Left cardiac atrium (tissue), 4 donors: Measurements from ENCODE around the gene CAV2. TPM values are rescaled to one million over a fixed set of nuclear protein-coding genes. Genes with fewer than 3 reads are reported as not detected.

Experiments
- ATAC-seq, 2 donors: fragments of 200-7000 bp; cut with Tn5 transposase; one replicate each; pipeline ENCODE4 v1.9.1; 2020; ENCODE audit warnings: mild to moderate bottlenecking in 2 of 2, moderate library complexity in 2 of 2
- DNase-seq: peaks from one replicate; pipeline ENCODE4 v3.0.0-alpha.2; 2020
- intact Hi-C, 2 donors: fragments of 100-400 bp; cut with DNase I; formaldehyde crosslinking; loops; one replicate each; pipeline versions ENCODE4 v1.14.1 to v1.15.1; 2022 to 2023
- total RNA-seq, 2 donors: library from RNA; stranded (reverse); fragmentation: NEBNext Ultra II Directional; extraction: Animal tissue kit (Norgen Biotek cat#: 25700); gene quantifications; one replicate each; pipeline ENCODE4 v1.2.1, GENCODE V29; 2021
- donor health status: DM: no; HTN: yes; CAD: no.
- donor health status: DM: no; HTN: yes; CAD: no; lungs with severe emphysema.
- donor health status: DM: yes; HTN: yes; CAD: no.
- donor health status: Dilated cardiomyopathy.

The CAV2 gene
- total RNA-seq, 2 donors from 2014 or later, result 167 to 244 TPM

DNA sequence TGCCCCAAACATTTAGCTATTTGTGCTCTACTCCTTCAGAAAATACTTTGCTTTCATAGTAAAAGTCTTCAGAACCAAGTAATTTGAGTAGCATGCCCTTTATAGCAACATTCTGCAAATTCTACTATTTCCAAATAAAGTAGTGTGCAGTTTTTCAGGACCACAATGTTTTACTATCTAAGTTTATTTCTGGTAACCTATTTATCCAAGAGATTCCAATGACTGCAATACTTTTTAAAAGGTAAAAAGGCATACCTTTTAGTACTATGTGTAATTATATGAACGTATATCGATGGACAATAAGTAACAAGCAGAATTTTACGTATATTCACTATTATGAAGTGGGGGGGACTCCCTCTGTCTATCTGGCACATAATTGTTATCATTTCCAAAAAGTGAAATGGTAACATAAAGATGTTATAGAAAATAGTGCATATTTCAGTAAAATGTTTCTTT, 6.9 kb upstream of the CAV2 start:
- intact Hi-C loops, result loop anchor here in 1 of 2 donors (10.0 kb wide), 1 partner anchor 48 kb away; no protein-coding TSS in a partner anchor
- ATAC-seq, result no peak

DNA sequence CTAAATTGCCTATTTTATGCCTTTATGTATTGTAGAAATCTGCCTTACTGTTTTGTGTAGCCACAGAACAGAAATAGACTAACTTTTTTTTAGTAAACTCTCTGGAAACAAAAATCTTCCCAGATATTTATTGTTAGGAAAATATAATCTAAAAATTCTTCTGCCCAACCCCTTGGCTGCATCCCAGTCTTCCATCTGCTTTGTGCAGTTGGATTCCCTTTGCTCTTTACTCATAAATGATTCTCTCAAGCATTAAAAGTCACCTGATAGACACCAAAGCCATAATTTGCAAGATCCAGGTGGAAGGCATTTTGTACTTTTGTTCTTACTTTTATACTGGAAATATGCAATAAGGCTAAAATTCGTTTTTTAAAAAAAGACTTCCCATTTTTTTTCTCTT, 6.1 kb upstream of the CAV2 start:
- DNase-seq, result no peak
- intact Hi-C loops, result loop anchor here in 1 of 2 donors (10.0 kb wide), 1 partner anchor 49 kb away; no protein-coding TSS in a partner anchor
- ATAC-seq, result no peak

More for the DNA sequence above, 6.9 kb upstream of the CAV2 start:
- DNase-seq, result no peak

DNA sequence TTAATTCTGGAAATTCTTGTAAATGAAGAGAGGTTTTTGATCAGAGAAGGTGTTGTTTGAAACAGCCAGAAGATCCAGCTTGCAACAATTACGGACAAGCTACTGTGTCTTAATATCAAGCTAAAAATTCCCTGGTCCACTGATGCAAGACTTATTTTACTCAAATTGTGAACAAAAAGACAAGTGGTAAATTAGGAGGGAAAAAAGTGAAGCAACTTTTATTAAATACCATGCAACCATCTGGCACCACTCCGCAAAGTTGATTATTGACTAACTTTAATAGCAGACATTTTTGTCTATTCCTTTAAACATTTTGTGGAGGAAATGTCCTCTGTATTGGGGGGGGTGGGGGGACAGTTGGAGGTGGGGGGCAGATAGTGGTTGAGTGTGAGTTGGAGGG, 5.1 kb upstream of the CAV2 start:
- ATAC-seq (no peak), DNase-seq (no peak)
- intact Hi-C loops, result loop anchor here in 1 of 2 donors (10.0 kb wide), 1 partner anchor 50 kb away; no protein-coding TSS in a partner anchor

DNA sequence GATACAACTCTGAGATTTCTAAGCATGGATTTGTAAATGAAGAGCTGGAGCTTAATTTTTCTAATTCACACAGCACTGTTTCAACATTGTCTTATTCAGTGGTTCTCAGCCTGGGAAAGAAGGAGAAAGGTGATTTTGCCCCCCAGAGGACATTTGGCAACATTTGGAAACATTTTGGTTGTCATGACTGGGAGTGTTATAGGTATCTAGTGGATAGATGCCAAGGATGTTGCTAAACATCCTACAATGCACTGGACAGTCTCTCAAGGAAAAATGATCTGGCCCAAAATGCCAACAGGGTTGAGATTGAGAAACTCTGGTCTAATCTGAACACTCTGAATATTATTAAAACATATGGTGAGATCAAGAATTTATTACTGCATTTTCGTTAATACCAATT, 3.8 kb upstream of the CAV2 start:
- DNase-seq, result no peak
- no peak for ATAC-seq
- intact Hi-C loops, result loop anchor here in 1 of 2 donors (10.0 kb wide), 1 partner anchor 51 kb away; no protein-coding TSS in a partner anchor

DNA sequence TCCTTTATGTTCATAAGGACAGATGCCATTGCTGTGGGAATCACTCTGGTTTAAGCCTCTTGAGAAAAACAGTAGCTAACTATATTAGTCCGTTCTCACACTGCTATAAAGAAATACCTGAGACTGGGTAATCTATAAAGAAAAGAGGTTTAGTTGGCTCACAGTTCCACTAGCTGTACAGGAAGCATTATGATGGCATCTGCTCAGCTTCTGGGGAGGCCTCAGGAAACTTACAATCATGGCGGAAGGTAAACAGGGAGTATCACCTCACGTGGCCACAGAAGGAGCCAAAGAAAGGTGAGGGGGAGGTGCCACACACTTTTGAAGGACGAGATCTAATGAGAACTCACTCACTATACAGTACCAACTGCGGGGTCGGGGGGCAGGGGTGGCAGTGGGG, 2.9 kb upstream of the CAV2 start:
- intact Hi-C loops, result loop anchor here in 1 of 2 donors (10.0 kb wide), 1 partner anchor 52 kb away; no protein-coding TSS in a partner anchor
- DNase-seq, result no peak
- no peak for ATAC-seq

DNA sequence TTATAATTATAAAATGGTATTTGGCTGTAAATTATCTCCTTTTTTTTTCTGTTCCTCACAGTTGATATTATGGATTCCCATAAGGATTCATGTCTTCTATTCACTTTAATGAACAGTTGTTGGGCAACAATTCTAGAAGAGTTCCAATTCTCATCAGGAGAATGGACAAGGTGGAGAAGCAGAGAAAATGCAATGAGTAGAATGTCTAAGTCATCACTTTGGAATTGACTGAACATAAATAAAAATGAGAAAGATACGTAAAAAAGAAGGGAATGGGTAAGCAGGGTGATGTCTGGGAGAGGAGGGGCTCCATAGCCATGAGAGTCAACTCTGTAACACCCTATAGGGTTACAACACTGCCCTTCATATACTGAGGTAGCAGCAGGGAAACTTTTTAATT, 1.8 kb upstream of the CAV2 start:
- intact Hi-C loops, result loop anchor here in 1 of 2 donors (10.0 kb wide), 1 partner anchor 53 kb away; no protein-coding TSS in a partner anchor
- ATAC-seq, result no peak

DNA sequence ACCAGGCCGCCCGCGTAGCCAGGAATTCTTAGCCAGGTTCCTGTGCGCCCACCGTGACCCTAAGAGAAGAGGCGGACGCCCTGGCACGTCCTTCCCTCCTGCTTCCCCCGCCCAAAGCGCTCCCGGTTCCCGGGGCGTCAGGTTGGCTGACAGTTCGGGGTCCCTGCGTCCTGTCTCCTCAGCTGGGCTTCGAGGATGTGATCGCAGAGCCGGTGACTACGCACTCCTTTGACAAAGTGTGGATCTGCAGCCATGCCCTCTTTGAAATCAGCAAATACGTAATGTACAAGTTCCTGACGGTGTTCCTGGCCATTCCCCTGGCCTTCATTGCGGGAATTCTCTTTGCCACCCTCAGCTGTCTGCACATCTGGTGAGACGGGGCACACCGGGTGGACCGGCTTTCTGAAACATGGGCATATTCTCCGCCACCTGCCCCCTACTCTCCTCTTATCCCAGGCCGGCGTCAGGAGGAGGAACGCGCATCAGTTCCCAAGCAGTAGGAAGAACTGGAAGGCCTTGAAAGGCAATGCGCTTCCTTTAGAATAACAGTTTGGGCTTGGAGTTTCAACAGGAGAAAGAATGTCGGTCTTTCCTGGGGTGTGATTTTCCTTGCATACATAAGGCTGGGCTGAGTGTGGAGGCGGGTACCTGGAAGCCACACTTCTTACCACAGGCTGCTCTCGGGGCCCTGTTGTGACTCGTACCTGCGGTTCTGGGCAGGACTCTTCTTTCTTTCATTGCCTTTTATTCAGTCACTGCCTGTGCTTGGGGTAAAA, 728 bp downstream of the CAV2 start:
- intact Hi-C loops, result no loop called here
- ATAC-seq (peak; percentile 31 to 46), DNase-seq (peak; percentile 45)

More for the DNA sequence above, 1.8 kb upstream of the CAV2 start:
- DNase-seq, result no peak

DNA sequence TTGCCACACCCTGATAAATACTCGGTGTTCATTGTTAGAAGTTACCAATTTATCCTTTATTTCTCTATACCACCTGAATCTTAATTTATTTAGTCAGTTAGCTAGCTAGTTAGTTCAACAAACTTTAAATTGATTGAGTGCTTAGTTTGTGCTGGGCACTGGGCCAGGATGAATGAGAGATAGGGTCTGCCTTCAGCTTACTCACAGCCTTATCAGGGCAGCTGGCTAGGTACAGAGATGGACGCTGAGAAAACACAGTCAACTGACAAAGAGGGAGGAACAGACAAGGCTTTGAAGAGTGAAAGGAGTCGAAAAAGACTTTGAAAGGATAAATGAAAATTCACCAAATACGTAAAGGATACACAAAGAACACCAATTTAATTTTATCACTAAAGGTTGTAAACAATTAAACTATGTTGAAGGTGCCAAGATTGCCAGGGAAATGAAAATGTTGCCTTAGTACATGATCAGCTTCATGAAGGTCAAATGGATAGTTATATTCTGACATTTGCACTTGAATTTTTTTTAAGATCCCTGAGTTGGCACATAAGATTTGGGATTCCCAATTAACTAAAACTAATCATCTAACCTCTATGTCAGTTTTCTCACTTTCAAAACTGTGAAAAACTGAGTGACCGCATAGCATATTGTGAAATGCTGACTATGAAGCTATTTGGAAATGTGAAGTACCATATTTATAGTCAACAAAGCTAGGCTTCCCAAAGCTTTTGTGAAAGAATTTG, 2.1 kb downstream of the CAV2 start:
- DNase-seq (peak; percentile 57), ATAC-seq (peak in 1 of 2 donors; percentile 66)
- intact Hi-C loops, result no loop called here

DNA sequence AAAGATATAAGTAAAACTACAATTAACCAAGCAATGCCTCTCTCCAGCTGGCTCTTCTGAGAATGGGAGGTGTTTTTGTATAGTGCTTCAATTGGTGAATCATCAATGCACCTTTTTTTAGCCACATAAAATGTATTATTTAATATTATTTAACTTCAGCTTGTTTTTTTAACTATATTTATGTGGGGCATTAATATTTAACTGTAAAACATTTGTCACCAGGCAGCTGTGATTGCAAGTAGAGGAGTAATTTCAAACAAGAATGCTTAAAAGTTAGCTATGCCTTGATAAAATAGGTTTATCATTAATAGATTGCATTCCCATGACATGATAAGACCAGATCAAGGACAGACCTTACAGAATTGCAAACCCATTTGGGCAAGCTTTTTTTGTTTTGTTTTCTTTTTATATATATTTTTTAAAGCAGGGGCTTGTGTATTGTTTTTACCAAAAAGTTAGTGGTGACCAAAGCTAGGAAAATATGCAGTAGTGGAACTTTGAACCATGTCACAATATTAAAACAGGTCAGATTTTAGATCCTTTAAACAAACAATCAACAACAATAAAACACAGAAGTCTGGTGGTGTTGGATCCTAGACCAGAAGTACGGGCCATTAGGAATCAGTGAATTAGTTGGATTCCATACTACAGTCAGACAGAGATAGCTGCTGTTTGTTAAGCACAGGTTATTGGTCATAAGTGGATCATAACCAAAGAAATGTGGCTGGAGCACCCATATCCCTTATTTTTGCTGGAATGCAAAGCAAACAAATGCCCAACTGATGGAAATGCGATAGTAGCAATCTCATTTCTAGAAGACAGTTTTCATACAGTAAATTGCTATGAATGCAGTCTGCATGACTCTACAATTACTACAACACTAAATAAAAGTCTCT, 2.9 kb downstream of the CAV2 start:
- ATAC-seq (no peak), DNase-seq (no peak)
- intact Hi-C loops, result no loop called here

DNA sequence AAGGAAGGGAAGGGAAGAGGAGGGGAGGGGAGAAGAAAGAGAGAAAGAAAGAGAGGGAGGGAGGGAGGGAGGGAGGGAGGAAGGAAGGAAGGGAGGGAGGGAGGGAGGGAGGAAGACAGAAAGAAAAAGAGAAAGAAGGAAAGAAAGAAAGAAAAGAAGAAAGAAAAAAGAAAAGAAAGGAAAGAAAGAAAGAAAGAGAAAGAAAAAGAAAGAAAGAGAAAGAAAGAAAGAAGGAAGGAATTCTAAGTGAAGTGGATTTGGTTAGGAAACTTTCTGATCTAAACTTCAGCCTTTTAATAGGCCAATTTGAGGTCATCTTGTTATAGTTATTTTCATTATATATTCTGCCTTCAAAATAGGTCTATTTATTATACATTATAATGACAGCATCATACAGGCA, 4.3 kb downstream of the CAV2 start:
- DNase-seq (no peak), ATAC-seq (no peak)
- intact Hi-C loops, result no loop called here

DNA sequence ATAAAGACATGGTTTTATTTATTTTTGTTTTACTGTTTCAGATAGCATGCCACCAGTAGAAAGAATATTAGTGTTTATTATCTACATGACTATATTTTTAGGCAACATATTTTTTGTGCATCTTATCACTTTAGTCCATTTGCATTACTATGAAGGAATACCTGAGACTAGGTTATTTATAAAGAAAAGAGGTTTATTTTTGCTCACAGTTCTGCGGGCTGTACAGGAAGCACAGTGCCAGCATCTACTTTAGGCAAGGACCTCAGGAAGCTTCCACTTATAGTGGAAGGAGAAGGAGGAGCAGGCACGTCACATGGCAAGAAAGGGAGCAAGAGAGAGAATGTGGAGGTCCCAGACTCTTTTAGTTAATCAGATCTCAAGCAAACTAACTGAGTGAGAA, 5.7 kb downstream of the CAV2 start:
- no peak for ATAC-seq
- intact Hi-C loops, result no loop called here
- no peak for DNase-seq

DNA sequence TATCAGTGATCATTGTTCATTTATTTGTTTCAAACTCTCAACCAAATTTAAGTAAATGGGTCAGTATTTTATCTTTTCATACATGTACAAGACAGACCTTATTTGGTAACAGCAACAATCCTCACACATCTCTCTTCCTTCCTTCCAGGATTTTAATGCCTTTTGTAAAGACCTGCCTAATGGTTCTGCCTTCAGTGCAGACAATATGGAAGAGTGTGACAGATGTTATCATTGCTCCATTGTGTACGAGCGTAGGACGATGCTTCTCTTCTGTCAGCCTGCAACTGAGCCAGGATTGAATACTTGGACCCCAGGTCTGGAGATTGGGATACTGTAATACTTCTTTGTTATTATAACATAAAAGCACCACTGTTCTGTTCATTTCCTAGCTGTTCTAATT, 6.3 kb downstream of the CAV2 start:
- intact Hi-C loops, result no loop called here
- ATAC-seq (no peak), DNase-seq (no peak)

DNA sequence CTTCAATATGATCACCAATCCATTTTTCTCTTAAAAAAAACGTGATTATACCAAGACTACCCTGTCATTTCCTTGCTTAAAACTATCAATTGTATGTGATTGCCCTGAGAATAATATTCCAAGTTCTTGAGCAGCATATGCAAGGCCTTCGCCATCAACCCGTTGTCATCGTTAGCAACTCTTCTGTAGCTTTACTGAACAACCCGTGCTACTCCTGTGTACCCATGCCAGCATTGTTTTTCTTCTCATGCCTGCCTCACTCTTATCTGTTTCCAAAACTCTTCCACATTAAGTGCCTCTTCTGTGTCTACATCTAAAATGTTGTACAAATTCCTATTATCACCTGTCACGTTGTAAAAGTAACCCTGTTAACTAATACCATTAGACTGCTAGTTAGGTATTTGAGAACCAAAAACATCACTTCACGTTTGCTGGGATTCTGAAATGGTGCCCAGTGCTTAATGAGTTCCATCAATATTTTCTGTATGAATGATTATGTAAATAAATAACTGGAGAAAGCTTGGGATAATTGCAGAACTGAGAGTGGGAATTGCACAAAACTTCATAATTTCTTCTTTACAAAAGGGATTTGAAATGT, 10.5 kb downstream of the CAV2 start:
- ATAC-seq (no peak), DNase-seq (no peak)
- intact Hi-C loops, result no loop called here

DNA sequence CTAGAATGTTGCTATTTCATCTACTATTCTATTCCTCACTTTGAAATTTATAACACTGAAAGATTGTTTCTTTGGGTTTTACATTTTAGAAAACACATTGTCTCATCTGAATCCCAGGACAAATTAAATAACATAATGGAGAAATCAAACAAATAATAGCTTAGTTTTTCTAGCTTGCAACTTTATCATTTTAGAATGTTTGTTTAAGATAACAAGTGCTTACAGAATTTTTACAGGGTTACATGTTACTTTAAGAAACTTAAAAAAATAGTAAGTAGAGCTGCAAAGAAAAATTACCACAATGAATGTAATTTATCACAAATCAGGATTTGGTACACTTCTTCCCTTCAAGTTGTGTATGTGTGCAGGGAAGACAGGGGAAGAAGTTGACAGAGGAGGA, 11.3 kb downstream of the CAV2 start:
- intact Hi-C loops, result no loop called here
- no peak for DNase-seq
- ATAC-seq, result no peak

DNA sequence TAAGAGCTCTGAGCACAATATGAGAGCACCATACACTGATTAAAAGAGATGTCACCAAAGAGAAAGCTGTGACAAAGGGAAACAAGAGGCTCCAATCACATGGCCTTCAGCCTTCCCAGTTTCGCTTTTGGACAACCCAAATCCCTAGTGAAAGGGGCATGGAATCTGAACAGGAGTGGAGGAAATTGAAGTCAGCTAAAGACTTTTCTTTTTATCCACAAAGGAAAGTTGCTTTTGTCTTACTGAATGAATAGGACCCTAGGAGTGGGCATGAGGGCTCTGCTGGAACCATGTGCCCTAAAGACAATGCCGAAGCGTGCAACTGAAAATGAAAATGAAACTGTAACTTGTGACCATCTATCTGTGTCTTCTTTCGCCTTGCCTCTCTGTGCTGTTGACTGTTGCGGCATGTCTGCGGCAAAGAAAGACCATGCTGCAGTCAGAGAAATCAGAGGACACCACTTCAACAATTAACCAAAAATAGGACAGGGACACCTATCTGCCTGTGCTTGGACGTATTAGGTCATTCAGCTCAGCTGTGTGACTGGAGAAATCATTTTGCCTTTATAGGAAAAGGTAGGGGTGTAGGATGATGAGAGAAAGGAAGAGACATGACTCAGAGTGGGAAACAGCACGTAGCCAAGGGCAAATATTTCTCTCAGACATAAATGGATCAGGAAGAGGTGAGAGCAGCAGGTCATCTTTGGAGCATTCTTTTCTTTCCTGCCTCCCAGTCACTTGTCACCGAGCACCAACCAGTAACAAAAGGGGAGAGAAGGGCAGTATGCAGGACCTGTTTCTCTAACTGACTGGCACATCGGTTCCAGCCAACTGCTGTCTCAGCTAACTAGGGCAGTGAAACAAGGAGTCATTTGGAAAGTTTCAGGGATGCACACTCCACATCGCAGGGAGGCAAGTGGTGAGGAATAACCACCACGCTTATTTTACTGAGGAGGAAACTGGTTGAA, 12.3 kb downstream of the CAV2 start:
- intact Hi-C loops, result no loop called here
- DNase-seq (peak; percentile 43), ATAC-seq (peak; percentile 86 to 93)

DNA sequence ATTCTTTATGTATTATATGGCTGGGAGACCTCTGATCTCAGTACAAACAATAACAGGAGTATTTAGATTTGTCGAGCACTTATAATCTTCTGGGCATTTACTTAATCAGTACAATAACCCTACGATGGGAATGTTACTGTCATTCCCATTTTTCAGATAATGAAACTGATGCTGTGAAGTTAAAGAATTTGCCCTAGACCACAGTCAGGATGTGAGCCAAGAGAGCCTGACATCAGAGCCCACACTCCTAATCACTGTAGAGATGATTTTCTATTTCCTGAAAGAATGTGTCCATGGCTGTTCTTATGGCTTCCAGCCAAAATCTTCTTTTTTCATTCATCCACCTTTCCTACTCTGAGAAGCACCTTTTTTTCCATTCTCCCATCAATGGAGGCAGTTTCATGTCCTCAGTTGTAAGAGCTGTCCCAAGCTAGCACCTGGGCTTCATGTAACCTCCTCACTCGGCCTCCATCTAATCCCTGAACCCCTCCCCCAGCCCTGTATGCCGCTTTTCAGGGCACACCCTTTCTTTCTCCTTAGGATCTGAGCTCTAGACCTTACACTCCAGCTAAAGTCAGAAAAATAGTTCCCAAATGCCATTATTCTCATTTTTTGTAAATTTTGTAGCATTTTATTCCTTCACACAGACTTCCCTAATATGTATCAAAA, 13.1 kb downstream of the CAV2 start:
- intact Hi-C loops, result no loop called here
- ATAC-seq (peak in 1 of 2 donors; percentile 35), DNase-seq (no peak)

DNA sequence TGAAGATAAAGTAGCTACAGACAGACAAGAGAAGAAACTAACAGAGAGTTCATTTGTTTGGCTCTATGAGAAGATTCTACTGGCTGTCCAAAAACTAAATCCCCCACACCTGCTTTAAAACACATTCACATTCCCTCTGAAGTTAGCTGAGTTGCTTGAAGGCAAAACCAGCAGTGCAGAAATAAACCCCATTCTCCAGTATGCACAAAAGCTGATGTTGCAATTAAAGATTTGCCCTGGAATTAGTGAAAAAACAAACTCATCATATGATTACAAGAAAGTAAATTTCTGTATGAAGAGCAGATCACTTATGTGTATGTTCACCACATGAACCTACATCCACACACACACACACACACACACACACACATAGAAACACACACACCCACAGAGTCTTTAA, 16.0 kb downstream of the CAV2 start:
- ATAC-seq (no peak), DNase-seq (no peak)
- intact Hi-C loops, result no loop called here
